ENCODE results near the gene UNC13A.

UNC13A gene

DNA sequence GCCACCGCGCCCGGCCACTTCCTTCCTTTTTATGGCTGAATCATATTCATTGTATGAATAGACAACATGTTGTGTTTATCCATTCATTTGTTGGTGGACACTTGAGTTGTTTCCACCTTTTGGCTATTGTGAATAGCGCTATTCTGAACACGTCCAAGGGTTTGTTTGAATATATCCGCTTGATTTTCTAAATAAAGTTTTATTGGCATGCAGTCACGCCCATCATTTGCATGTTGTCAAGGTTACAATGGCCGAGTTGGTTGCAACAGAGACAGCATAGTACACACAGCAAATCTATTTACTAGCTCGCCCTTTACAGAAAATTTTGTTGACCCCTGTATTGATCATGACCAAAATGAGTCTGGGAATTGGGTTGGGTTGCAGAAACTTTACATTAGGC is 89.2 kb downstream of the UNC13A start:
- TF ChIP-seq SIN3A (IDR thresholded peaks at IDR 0.05; ENCODE audit: borderline replicate concordance, insufficient read depth, low read length) = no peak
- TF ChIP-seq FOXP2 (optimal IDR thresholded peaks at IDR 0.05; ENCODE audit: borderline replicate concordance, extremely low read depth, extremely low read length, insufficient read depth) = no peak
- TF ChIP-seq TAF1 (IDR thresholded peaks at IDR 0.05; ENCODE audit: borderline replicate concordance, insufficient read depth, low read length) = no peak
- TF ChIP-seq POLR2AphosphoS5 (IDR thresholded peaks at IDR 0.05; ENCODE audit: low read depth, low read length) = no peak
- TF ChIP-seq, protein P1, sequence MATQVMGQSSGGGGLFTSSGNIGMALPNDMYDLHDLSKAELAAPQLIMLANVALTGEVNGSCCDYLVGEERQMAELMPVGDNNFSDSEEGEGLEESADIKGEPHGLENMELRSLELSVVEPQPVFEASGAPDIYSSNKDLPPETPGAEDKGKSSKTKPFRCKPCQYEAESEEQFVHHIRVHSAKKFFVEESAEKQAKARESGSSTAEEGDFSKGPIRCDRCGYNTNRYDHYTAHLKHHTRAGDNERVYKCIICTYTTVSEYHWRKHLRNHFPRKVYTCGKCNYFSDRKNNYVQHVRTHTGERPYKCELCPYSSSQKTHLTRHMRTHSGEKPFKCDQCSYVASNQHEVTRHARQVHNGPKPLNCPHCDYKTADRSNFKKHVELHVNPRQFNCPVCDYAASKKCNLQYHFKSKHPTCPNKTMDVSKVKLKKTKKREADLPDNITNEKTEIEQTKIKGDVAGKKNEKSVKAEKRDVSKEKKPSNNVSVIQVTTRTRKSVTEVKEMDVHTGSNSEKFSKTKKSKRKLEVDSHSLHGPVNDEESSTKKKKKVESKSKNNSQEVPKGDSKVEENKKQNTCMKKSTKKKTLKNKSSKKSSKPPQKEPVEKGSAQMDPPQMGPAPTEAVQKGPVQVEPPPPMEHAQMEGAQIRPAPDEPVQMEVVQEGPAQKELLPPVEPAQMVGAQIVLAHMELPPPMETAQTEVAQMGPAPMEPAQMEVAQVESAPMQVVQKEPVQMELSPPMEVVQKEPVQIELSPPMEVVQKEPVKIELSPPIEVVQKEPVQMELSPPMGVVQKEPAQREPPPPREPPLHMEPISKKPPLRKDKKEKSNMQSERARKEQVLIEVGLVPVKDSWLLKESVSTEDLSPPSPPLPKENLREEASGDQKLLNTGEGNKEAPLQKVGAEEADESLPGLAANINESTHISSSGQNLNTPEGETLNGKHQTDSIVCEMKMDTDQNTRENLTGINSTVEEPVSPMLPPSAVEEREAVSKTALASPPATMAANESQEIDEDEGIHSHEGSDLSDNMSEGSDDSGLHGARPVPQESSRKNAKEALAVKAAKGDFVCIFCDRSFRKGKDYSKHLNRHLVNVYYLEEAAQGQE (IDR thresholded peaks at IDR 0.05; ENCODE audit: insufficient read depth in 1 of 2, low read depth in 2 of 2, low read length in 2 of 2) = no peak

DNA sequence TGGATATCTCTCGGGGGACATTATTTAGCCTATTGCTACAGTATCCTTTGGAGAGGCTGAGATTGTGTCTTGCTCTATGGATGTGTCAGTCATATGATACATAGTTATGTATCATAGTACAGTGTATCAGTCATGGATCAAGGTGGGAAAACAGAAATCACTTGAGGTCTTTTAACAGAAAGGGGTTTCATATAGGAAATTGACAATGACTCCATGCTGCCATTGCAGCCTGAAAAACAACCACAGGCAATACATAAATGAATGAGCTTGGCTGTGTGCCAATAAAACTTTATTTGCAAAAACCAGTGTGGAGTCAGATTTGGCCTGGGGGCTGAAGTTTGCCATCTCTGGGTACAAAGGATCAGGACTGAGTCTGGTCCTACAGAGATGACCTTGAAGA is 97.3 kb downstream of the UNC13A start:
- no peak for TF ChIP-seq TAF1 (IDR thresholded peaks at IDR 0.05; ENCODE audit: borderline replicate concordance, insufficient read depth, low read length)
- no peak for TF ChIP-seq FOXP2 (optimal IDR thresholded peaks at IDR 0.05; ENCODE audit: borderline replicate concordance, extremely low read depth, extremely low read length, insufficient read depth)
- no peak for TF ChIP-seq SIN3A (IDR thresholded peaks at IDR 0.05; ENCODE audit: borderline replicate concordance, insufficient read depth, low read length)
- no peak for TF ChIP-seq POLR2AphosphoS5 (IDR thresholded peaks at IDR 0.05; ENCODE audit: low read depth, low read length)
- TF ChIP-seq, protein P1 (IDR thresholded peaks at IDR 0.05; ENCODE audit: insufficient read depth in 1 of 2, low read depth in 2 of 2, low read length in 2 of 2) = no peak

DNA sequence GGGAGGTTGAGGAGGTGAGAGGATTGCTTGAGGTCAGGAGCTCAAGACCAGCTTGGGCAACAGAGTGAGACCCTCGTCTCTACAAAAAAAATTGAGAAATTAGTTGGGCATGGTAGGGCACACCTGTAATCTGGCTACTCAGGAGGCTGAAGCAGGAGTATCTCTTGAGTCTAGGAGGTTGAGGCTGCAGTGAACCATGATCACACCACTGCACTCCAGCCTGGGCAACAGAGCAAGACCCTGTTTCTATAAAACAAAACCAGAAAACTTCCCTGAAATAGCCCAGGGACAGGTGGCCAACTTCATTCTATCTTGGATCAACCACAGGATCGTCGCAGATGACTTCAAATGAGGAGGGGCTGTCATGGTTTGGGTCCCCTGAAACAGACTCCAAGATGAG is 104.0 kb downstream of the UNC13A start:
- no peak for TF ChIP-seq POLR2AphosphoS5 (IDR thresholded peaks at IDR 0.05; ENCODE audit: low read depth, low read length)
- TF ChIP-seq, protein P1 (IDR thresholded peaks at IDR 0.05; ENCODE audit: insufficient read depth in 1 of 2, low read depth in 2 of 2, low read length in 2 of 2) = no peak
- TF ChIP-seq SIN3A (IDR thresholded peaks at IDR 0.05; ENCODE audit: borderline replicate concordance, insufficient read depth, low read length) = no peak
- TF ChIP-seq TAF1 (IDR thresholded peaks at IDR 0.05; ENCODE audit: borderline replicate concordance, insufficient read depth, low read length) = no peak
- no peak for TF ChIP-seq FOXP2 (optimal IDR thresholded peaks at IDR 0.05; ENCODE audit: borderline replicate concordance, extremely low read depth, extremely low read length, insufficient read depth)

DNA sequence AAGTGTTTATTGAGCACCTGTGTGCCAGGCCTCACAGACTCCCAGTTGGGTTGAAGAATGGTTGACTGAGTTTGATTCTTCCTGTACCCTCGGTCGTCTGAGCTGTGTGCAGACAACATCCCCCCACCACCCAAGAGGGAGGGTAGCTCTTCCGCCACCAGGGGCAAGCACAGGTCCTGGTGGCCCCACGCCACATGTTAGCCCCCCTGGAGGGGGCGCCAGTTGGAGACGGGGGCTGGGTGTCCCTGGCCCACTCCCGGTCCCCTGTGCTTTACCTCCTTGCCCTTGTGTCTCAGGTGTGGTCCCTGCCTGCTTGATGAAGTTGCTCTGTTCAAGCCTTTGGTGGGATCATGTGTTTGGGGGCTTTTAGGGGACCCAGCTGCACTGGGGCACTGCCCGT is 105.5 kb downstream of the UNC13A start:
- TF ChIP-seq SIN3A (IDR thresholded peaks at IDR 0.05; ENCODE audit: borderline replicate concordance, insufficient read depth, low read length) = no peak
- TF ChIP-seq POLR2AphosphoS5 (IDR thresholded peaks at IDR 0.05; ENCODE audit: low read depth, low read length) = no peak
- TF ChIP-seq FOXP2 (optimal IDR thresholded peaks at IDR 0.05; ENCODE audit: borderline replicate concordance, extremely low read depth, extremely low read length, insufficient read depth) = no peak
- TF ChIP-seq TAF1 (IDR thresholded peaks at IDR 0.05; ENCODE audit: borderline replicate concordance, insufficient read depth, low read length) = no peak
- TF ChIP-seq, protein P1 (IDR thresholded peaks at IDR 0.05; ENCODE audit: insufficient read depth in 1 of 2, low read depth in 2 of 2, low read length in 2 of 2) = no peak

All from PFSK-1 (cell line).